HG02852 (cell line): ENCODE measurements around the gene CDH23.

Experiments
- ATAC-seq: cut with Tn5 transposase; IDR thresholded peaks from one replicate; pipeline ENCODE4 v1.9.1; 2021; ENCODE audit warnings: mild to moderate bottlenecking, moderate library complexity; ENCODE audit not compliant: unreplicated experiment

The CDH23 gene

DNA sequence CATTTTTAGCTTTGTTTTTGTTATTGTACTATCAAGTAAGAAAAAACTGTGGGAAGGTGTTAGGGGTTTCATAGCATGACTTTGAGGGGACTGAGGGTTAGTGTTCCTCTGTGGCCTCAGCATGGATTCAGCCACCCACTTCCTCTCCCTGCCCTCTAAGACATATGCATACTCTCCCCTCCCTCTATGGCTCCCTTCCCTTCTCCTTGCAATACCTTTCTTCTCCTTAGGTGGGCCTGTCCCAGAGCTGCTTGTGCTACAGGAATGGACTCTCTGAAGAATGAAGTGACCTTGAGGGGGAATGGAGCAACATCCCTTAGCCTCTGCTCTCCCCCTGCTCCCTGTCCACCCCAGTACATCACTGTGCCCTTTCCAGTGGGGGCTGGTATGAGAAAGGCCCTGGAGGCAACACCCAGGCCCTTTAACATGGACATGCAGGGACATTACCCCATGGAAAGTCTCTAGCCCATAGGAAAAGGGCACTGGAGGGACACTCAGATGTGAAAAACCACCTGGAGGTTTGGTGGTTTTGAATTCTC lies 22.4 kb downstream of the CDH23 start:
- no peak for ATAC-seq

DNA sequence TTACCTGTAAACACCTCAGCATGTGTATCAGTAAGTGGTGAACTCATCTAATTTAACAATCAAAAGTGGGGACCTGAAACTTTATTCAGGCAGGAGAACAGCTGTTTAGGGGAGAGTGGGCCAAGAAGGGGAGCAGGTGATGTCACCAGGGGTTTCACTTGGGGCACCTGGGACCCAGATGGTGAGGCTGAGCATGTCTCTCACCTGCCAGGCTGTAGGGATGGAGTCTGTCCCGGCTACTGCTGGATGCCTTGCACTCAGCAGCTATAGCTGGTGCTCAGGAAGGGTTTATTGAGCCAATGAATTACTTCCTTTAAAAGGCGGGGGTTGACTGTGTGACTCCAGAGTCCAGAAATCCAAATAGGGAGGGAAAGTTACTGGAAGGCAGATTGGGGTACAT lies 23.0 kb downstream of the CDH23 start:
- ATAC-seq, result no peak

DNA sequence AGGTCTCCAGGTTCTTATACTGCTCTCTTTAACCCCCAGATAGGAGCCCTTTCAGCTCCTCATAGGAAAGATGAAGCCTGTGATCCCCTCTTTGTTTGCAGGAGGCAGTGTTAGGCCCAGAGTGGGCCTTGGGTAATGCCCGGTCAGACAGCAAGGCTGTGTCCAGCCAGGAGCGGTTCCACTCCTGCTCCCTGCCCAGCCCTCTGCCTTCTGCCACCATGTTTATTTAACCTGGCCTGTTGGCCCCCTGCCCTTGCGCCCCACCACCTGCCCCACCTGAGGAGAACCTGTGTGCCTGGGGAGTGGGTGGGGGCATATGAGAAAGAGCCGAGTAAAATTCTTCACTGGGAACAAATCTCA lies 24.3 kb downstream of the CDH23 start:
- no peak for ATAC-seq

DNA sequence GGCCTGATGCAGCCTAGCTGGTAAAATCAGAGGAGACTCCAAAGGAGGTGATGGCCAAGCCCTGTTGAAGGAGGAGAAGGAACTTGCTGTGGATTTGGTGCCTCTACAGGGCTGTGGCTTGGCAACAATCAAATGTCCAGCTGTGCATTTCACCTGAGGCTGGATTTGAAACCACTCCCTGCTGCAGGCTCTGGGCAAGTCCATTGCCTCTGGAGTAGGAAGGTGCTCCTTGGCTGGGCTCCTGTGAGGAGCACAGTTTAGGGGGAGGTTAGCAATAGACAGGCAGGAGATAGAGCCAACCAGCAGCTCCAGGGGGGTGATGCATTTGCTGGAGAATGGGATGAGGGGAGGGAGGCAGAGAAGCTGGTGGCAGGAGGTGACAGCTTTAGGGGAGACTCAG lies 26.5 kb downstream of the CDH23 start:
- no peak for ATAC-seq

DNA sequence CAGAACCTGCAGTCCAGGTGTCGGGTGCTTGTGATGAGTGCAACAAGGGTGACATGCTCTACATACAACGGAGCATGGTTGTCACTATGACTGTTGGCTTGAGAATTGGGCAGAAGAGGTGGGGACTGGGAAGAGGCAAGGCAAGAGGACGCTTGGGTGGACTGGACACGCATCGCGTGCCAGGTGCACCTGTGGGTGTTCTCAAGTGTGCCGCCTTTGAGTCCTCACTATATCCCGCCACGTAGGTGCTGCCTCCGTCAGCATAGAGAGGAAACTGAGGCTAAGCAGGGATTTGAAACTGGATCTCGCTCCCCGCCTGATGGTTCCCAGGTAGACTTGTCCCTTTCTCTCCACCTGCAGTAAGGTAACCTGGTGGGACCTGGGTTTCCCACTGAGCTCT lies 27.2 kb downstream of the CDH23 start:
- ATAC-seq, result no peak

DNA sequence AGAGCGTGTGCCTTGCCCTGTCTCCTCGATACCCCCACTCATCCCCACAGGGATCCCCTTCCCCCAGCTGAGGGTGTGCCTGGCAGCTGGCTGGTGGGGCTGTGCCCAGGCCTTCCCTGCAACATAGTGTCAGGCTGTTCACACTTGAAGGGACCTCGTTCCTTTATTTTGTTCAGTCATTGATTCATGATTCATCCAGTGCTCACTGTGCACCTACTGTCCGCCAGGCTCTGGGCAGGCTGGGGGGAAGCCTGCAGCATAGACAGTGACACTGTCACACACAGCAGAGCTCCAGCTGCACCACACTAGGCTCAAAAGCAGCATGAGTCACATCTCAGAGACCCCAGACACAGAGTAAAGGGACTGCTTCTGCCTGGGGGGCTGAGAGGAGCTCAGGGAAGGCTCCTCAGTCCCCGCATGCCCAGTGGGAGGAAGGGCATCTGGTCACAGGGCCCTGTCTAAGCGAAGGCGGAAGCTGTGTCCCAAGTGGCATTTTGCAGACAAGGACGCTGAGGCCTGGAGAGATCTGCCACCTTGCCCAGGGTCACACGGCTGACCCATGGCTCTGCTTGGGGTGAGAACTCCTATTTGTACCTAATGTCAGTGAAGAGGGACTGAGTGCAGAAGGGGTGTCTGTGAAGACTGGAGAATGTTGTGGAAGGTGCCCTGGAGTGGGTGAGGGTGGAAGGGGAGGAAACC lies 27.9 kb downstream of the CDH23 start:
- ATAC-seq, result no peak

DNA sequence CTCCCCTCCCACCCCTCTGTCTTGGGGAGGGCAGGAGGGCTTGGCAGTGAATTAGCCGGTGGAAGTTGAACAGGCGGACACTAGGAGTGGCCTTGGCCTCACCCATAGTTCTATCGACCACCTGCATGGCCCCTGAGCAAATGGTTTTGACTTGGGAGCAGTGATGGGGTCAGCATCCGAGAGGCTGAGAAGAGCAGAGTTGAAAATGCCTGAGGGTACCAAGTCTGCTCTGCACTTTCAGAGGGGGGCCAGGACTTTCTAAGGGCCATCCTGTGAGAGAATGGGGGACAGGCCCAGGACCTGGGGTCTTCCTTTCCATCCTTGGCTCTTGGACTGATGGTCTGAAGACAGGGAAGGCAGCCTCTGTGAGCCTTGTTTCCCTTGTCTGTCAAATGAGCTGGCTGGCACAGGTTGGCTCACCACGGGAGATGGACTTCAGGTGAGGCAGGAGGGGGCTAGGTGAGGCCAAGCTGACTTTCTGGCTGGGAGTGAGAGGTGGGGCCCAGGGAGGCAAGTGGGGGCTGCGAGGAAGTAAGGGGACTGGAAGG lies 29.4 kb downstream of the CDH23 start:
- no peak for ATAC-seq

DNA sequence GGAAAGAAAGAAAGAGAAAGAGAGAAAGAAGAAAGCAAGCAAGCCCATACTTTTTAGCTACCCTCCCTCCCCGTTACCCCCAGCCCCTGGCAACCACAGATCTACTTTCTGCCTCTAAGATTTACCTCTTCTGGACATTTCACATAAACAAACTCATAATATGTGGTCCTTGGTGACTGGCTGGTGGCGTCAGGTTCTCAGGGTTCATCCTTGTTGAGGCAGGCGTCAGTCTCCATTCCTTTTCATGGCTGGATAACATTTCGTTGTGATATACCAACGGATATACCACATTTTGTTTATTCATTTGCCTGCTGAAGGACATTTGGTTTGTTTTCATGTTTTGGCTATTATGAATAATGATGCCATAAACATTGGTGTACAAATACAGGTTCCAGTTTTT lies 30.5 kb downstream of the CDH23 start:
- ATAC-seq, result no peak

DNA sequence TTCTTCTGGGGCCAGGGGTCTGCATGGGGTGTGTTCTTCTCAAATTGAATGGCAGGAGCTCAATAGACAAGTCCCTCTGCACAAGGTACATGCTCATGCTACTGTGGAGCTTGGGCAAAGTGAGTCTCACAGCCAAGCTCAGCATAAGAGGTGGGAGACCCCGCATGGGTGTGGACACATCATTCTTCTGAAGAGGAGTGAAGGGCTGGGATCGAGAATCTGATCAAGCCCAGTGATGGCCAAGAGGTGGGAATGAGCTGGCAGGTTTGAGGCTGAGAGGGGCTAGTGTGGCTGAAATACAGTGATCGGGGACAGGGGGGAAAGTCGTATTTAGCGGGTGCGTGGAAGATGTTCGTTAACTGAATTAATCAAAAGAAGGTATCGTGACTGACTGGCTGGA lies 32.6 kb downstream of the CDH23 start:
- ATAC-seq, result no peak

DNA sequence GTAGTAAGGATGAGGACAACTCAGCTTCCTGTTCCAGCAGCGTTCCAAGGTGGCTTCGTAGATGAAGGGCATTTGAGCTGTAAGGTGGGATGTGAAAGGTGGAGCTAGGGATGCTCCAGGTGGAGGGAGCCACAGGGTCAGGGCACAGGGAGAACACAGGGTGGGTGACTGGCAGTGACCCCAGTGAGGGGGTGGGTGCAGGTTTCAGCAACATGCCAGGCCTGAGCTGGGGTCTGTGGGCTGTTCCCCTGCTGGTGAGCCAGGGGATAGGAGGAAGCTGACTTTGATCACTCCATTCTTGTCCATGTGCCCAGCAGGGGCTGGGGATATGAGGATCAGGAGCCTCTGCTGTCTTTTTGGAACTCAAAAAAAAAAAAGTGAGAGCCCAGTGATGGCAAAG lies 33.2 kb downstream of the CDH23 start:
- ATAC-seq, result no peak

DNA sequence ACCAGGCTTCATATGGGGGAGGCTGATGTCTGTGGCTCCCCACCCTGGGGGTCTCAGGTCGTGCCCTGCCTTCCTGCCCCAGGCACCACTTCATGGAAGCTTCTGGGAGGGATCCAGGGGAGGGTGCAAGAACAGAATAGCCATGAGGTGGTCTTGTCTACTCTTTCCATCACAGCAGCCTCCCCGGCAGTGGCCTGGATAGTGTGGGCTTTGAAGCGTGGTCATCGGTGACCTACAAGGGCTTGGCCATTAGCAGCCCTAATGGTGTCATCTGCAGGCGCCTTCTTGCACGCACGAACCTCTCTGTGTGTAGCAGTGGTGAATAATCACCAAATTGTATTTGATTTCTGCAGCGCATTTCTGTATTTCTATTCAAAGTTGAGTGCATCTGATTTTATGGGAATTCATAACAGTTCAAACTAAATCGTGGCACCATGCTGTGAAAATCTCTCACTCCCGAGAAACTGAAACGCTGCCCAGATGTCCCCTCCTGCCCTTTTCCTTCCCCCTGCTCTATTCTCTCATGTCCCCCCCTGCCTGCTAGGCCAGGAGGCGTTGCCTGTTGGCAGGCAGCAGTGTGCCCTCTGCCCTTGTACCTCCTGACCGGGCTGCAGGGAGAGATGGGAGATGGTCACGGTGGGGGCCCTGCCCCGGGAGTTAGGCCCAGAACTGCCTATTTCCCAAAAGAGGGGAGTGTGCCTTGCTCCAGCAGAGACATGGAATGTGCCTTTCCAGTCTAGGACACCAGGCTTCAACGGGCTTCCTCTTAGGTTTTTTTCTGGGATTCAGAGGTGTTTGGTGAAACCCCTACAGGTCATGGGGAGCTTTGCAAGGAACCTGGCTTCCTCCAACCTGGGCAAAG lies 34.8 kb downstream of the CDH23 start:
- no peak for ATAC-seq

DNA sequence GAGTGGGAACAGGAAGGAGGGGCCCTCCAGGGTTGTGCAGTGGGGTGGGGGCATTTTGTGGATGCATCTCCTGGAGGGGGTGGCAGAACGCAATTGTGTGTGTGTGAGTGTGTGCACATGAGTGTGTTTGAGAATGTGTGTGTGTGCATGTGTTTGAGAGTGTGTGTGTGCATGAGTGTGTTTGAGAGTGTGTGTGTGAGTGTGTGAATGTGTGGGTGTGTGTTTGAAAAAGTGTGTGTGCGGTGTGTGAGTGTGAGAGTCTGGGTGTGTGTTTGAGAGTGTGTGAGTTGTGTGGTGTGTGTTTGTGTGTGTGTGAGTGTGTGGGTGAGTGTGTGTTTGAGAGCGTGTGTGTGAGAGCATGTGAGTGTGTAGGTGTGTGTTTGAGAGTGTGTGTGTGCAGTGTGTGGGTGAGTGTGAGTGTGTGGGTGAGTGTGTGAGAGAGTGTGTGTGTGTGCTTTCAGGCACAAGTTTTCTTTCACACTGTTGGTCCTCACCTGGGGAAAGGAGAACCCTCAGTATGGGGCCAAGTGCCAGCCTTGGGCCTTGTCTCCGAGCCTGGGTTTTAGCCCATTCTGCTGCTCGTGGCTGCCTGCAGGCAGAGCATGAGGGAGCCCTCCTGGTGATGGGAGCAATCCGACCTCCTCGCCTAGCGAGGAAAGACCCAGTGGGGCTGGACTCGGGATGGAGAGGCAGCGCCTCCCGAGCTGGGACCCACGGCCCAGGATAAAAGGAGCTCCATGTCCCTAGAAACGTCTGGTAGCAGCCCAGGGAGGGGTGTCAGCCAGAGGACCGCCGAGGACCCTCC lies 35.6 kb downstream of the CDH23 start:
- no peak for ATAC-seq

DNA sequence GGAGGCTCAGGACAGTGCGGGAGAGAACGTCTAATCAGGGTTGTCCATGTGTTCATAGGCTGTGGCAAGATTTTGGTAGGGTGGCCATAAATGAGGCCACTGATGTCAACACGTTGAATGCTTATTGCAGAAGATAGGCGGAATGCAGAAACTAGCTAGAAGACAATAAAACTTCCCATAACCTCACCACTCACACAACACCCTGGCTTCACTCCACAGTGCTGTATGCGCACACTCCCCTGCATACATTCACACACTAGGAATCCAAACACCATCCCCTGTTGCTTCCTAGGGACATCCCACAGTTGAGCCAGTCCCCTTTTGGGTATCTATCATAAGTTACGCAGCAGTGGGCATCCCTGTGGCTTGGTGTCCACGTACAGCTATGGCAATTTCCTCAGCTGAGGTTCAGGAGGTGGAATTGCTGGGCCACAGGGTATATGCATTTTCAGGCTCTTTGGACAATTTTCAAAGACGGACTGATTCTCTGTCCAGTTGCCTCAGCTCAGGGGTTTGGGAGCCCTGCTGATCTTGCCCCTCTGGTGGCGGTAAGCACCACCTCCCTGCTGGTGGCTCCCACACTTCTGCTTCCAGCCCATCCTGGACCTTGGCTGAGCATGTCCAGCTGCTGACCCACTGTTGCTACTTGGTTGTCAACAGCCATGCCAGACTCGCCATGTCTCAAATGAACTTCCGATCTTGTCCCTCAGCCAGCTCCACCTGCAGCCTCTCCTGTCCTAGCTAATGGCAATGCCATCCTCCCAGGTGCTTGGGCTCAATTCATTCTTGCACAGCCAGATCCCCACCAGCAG lies 36.4 kb downstream of the CDH23 start:
- no peak for ATAC-seq

DNA sequence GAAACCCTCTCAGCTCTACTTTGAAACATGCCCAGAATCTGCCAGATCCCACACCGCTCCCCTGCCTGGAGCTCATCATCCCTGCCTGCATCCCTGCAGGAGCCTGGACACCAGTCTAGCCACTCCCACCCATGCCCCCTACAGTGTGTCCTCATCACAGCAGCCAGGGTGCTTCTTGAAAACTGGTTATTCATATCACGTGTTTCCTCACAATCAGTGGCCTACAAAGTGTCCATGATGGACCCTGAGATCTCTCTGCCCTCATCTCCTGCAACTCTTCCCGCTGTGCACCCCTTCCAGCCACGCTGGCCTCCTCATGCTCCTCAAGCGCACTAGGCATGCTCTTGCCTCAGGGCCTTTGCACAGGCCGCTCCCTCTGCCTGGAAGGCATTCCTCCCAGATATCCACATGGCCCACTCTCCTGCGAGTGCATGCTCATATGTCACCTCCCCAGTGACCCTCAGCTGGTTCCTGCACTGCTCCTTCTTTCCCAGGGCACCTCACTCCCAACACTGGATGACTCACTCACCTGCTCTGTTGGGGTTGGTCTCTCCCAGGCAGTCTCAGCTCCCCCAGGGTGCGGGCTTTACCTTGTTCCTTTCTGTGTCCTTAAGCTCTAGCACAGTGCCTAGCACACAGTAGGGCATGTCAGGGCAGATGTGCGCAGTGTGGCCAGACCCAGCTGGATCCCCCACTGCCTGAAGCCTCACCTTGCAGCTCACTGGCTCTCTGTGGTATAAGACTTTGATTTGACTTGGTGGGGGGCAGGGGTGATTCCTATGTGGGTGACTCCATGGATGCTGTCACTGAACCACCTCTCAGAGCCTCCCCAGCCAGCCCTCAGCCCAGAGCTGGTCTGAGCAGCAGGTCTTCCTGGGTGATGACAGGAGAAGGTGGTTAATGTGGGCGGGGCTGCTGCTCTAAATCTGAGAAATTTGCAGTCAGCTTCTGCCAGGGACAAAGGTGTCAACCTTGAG lies 37.3 kb downstream of the CDH23 start:
- ATAC-seq, result no peak

DNA sequence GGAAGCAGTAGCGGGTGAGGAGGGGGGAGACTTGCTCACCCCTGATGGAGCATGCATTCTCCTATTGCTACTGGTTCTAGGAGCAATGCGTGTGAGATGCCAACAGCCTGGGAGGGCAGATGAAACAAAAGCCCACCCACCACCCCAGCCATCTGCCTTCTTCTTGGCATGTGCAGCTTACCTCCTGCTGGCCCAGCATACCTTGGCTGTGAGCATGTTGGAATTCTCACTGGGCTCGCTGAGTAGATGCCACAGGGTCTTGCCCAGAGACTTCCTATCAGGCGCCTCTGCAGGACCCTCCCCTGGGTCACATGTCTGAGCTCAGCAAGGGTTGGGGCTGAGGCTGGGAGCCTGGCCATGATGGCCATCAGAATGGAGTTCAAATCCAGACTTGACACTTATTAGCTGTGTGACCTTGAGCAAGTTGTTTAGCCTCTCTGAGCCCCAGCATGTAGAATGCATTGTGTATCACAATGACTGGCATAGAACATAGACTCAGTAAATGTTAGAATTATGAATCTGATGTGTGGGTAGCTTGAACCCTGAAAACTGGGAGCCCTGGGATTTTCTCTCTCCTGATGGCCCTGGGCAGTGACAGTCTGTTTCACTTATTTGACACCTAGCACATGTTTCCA lies 38.2 kb downstream of the CDH23 start:
- ATAC-seq, result no peak

DNA sequence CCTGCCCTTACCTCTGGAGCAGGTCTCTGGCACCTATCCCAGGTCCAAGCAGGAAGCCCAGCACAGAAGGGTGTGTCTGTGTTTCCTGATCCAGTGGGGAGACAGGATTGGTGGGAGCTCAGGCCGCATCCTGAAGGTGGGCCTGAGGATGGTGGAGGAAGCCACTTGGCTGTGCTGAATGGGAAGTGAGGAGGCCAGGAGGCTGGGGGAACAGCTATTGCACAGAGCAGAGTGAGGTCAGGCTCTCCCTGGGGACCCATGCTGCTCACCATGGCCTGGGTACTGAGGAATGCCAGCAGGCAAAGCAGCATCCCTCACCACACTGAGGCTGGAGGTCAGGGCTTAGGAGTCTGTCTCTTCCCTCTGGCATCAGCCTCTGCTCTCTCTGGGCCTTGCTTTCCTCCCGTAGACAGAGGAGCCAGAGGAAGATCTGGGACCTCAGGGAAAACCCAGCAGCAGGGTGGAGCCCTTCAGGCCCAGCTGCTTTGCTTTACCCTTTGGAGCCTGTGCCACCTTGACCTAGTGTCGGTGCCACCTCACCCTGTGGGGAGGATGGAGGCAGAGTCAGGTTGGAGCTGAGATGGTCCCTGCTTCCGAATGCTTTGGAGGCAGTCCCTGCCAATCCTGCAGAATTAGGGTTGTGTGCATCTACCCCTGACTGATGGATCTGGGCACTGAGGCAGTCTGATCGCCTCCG lies 39.0 kb downstream of the CDH23 start:
- ATAC-seq, result no peak

DNA sequence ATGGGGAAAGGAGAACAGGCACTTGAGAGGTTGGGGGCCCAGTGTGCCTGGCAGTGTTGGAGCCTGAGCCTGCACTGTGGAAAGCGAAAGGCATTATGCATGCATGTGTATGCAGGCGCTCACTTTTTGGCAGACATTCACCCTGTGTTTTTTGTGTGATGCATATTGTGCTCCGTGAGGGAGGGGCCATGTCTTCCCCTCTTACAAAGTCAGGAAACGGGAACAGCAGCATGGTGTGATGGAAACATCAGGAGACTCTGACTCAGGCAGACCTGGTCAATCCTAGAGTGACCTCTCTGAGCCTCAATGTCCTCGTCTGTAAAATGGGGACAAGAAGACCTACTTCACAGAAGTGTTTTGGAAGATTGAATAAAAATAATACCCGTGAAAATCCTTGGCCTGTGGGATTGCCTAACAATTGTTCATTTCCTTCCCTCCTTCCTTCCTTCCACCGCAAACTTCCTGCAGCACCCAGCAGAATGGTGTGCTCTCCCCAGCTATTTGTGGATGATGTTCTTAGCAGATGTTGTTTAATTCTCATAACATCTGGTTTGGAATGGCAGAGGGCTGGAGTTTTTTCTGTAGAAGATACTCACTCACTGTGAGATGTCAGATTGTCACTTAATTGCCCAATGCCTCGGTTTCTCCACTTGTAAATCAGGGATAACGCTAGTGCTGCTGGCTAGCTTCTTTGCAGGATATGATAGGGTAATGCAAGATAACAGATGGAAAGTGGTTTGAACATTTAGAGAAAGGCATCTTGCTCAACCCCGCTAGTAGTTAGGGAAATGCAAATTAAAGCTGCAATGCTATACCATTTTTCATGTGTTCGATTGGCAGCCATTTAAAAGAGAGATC lies 39.8 kb downstream of the CDH23 start:
- ATAC-seq, result no peak
